Esophagus squamous epithelium (tissue), 5 donors: ENCODE data around the gene ATP13A5. TPM values are rescaled to one million over a fixed set of nuclear protein-coding genes. Genes with fewer than 3 reads are reported as not detected.

Experiments
- DNase-seq: peaks from one replicate; lab custom pipeline; 2025; lab: John Stamatoyannopoulos, UW
- H3K27ac ChIP-seq, 4 donors: fragments of 200-600 bp; sonication (generic); one replicate each; pipeline ENCODE4 v1.5.1; 2016 to 2019; ENCODE audit warnings: mild to moderate bottlenecking in 1 of 4
- H3K27me3 ChIP-seq, 4 donors: fragments of 200-600 bp; sonication (generic); 1 replicate in 3 of 4; 2 replicates in 1 of 4; pipeline versions ENCODE4 v1.5.1 to v1.6.0; 2017 to 2021; ENCODE audit warnings: antibody characterized with exemption in 1 of 4
- H3K36me3 ChIP-seq, 3 donors: fragments of 200-600 bp; sonication (generic); one replicate each; pipeline ENCODE4 v1.5.1; 2016 to 2019
- H3K4me1 ChIP-seq, 3 donors: fragments of 200-600 bp; sonication (generic); one replicate each; pipeline ENCODE4 v1.5.1; 2017 to 2019
- H3K4me3 ChIP-seq, 4 donors: fragments of 200-600 bp; sonication (generic); 1 replicate in 3 of 4; 2 replicates in 1 of 4; pipeline ENCODE4 v1.5.1; 2016 to 2019; ENCODE audit warnings: mild to moderate bottlenecking in 2 of 4, moderate library complexity in 1 of 4
- H3K9me3 ChIP-seq, 3 donors: fragments of 200-600 bp; sonication (generic); one replicate each; pipeline ENCODE4 v1.5.1; 2016 to 2019
- CTCF ChIP-seq, 6 experiments: fragments of 450-650 bp in 4 of 6; fragments of 200-600 bp in 2 of 6; sonication (generic) in 2 of 6; IDR thresholded peaks; one replicate each; pipeline ENCODE4 v1.5.1; 2016 to 2019; ENCODE audit warnings: antibody characterized with exemption in 6 of 6, mild to moderate bottlenecking in 4 of 6, moderate library complexity in 4 of 6
- POLR2A ChIP-seq, 4 donors: fragments of 450-650 bp; IDR thresholded peaks; one replicate each; pipeline ENCODE4 v1.6.1; 2017; ENCODE audit warnings: antibody characterized with exemption in 4 of 4, mild to moderate bottlenecking in 4 of 4, moderate library complexity in 3 of 4
- WGBS, 2 donors: methylation state at CpG; one replicate each; pipeline ENCODE4 v1.1.5; 2018; 5-methylcytosine and 5-hydroxymethylcytosine counted together
- intact Hi-C: fragments of 100-400 bp; cut with DNase I; formaldehyde crosslinking; loops from one replicate; pipeline ENCODE4 v1.15.0; 2022
- total RNA-seq, 4 donors: library from RNA; depleted of rRNA; stranded (reverse); fragments of >200 nt; gene quantifications; one replicate each; pipeline ENCODE4 v1.1.0, GENCODE V29; 2016
- donor health status: DM: yes; HTN: yes; CAD: no.

ATP13A5 gene
- total RNA-seq, 4 donors from 2014 or later = 0.19 to 0.85 (median 0.48) TPM

- no peak for DNase-seq
- intact Hi-C loops = no loop called here
- H3K27me3 ChIP-seq = peaks cover 0 to 9% (median 0%) of the 10 kb centered on the region in 4 donors
- H3K9me3 ChIP-seq = no peaks in the 10 kb centered on the region
- TF ChIP-seq POLR2A (IDR thresholded peaks at IDR 0.05) (peak in 1 of 4 donors; percentile 13), CTCF (IDR thresholded peaks at IDR 0.05) (no peak)
- no peaks in the 10 kb centered on the region for H3K36me3 ChIP-seq
- whole genome bisulfite sequencing, 2 donors = 9 to 11% methylated on average over 7 to 8 of the region's 93 CpGs
- peak within 1 kb of the TSS; percentile 48 to 73 (median 54) for H3K4me3 ChIP-seq
- H3K27ac ChIP-seq = peak within 1 kb of the TSS; percentile 29 to 68 (median 62)
- H3K4me1 ChIP-seq = peaks cover 0 to 18% (median 0%) of the 10 kb centered on the region in 3 donors
Measured at GRCh38 chr3:193240850-193241706, 137.5 kb downstream of the ATP13A5 start, which contains the start of gene PLAAT1. TSS of gene PLAAT1 (plus strand) at chr3:193241222. CDS start at chr3:193255651, 14,429 bp downstream.

GRCh38 chr3:193240436-193240849 is 138.1 kb downstream of the ATP13A5 start:
- intact Hi-C loops = no loop called here
- Histone ChIP-seq H3K27me3 (peaks cover 0 to 9% (median 0%) of the 10 kb centered on the region in 4 donors), H3K4me3 (peak overlapping the region; percentile 48 to 73 (median 54)), H3K36me3 (no peaks in the 10 kb centered on the region), H3K9me3 (no peaks in the 10 kb centered on the region), H3K4me1 (peaks cover 0 to 18% (median 0%) of the 10 kb centered on the region in 3 donors), H3K27ac (peak overlapping the region in 2 of 4 donors; percentile 57 to 67)
- no peak for TF ChIP-seq POLR2A (IDR thresholded peaks at IDR 0.05)
- TF ChIP-seq CTCF (IDR thresholded peaks at IDR 0.05) = no peak
- WGBS, 2 donors = 0 to 3% methylated on average over 7 to 8 of the region's 9 CpGs
- no peak for DNase-seq

GRCh38 chr3:193237030-193237429 is 141.5 kb downstream of the ATP13A5 start:
- Histone ChIP-seq H3K9me3 (no peaks in the 10 kb centered on the region), H3K27me3 (peaks cover 0 to 9% (median 0%) of the 10 kb centered on the region in 4 donors), H3K27ac (no peak overlapping the region), H3K4me3 (no peak overlapping the region), H3K36me3 (no peaks in the 10 kb centered on the region), H3K4me1 (peaks cover 0 to 18% (median 0%) of the 10 kb centered on the region in 3 donors)
- no peak for TF ChIP-seq POLR2A (IDR thresholded peaks at IDR 0.05)
- no peak for TF ChIP-seq CTCF (IDR thresholded peaks at IDR 0.05)
- WGBS, 2 donors = 81 to 82% methylated on average over 5 of the region's 5 CpGs
- intact Hi-C loops = no loop called here
- no peak for DNase-seq

DNA sequence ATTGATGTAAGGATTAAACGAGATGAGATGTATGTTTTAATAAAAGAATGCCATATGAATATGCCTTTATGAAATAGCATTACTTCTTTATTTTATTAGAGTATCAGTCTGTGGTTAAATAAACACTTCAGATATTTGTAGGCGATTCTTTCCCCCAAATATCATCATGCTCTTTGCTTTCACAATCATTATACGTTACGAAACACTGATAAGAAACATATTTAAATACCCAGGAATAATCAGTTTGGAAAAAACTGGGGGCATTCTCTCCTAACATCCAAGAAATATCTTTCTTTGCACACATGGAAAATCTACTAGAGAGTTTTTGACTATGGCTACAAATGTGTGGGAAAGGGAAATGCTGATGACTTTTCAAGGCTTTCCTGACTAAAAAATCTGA is 142.0 kb downstream of the ATP13A5 start:
- no peak for TF ChIP-seq CTCF (IDR thresholded peaks at IDR 0.05)
- no peak for TF ChIP-seq POLR2A (IDR thresholded peaks at IDR 0.05)
- peaks cover 0 to 6% (median 0%) of the 10 kb centered on the region in 4 donors for H3K27me3 ChIP-seq
- intact Hi-C loops = no loop called here
- no peak overlapping the region for H3K27ac ChIP-seq
- no peak for DNase-seq
- H3K36me3 ChIP-seq = no peaks in the 10 kb centered on the region
- no peak overlapping the region for H3K4me3 ChIP-seq
- WGBS, 2 donors = 64 to 66% methylated on average over 4 of the region's 4 CpGs
- H3K9me3 ChIP-seq = no peaks in the 10 kb centered on the region
- peaks cover 0 to 16% (median 0%) of the 10 kb centered on the region in 3 donors for H3K4me1 ChIP-seq

DNA sequence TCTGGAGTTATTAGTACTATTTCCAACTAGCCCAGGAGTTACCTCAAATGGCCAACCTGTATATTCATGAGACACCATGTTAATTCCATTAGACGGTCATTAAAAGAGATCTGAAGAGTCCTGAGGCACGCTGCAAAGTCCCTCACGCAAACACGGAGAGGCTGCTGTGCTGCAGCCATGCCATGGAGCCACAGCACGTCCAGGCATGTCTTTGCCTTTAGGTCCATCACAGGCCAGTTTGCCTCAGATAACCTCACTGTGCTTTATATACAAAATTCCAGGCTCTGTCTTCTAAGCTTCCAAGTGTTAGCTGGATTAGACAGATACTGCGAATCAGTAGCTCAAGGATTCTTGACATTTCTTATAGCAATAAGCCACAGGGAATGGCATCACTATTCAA is 147.4 kb downstream of the ATP13A5 start:
- H3K27me3 ChIP-seq = peaks cover 0 to 7% (median 0%) of the 10 kb centered on the region in 4 donors
- no peak overlapping the region for H3K4me3 ChIP-seq
- DNase-seq = no peak
- TF ChIP-seq POLR2A (IDR thresholded peaks at IDR 0.05) (no peak), CTCF (IDR thresholded peaks at IDR 0.05) (no peak)
- no peaks in the 10 kb centered on the region for H3K36me3 ChIP-seq
- peaks cover 0 to 12% (median 0%) of the 10 kb centered on the region in 3 donors for H3K4me1 ChIP-seq
- no peak overlapping the region for H3K27ac ChIP-seq
- WGBS, 2 donors = 52 to 58% methylated on average over 6 of the region's 6 CpGs
- intact Hi-C loops = no loop called here
- H3K9me3 ChIP-seq = no peaks in the 10 kb centered on the region
